Fibroblast of skin of scalp (primary cell): ENCODE results near the gene GALNT15.

ENCODE experiments used
- DNase-seq: peaks from one replicate; pipeline ENCODE4 v3.0.0-alpha.2; 2013

Gene GALNT15

DNA sequence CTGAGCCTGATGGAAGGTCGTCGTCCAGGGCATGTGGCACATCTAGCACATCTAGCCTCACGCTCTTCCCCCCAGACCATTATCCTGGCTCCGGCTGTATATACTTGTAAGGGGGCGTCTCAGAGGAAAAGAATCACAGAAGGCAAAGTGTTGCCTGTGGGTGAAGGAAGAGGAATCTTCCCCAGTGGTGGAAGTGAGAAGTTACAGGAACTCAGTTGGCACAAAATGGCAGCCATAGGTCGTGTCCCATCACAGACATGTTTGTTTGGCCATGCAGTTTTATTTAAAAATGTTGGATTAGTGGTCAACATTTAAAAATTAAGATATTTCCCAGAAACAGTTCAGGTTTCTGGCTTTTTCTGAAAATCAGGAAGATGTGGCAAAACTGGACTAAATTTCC, 13.6 kb downstream of the GALNT15 start:
- no peak for DNase-seq

DNA sequence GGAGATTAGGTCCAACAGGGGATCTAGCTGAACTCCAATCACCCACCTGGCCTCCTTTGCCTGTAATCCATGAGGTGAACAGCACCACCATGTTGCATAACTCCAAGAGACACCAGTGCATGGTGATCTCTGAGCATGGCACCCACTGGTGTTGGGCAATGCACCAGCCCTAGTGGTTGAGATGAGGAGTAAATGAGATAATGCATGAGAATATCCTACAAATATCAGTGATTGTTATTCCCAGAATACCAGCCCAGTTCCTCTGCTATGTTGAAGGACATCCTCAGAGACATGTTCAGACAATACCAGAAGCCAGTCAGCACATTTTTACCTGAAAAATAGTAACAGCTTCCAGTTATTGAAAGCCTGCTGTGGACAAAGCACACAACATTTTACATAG, 14.7 kb downstream of the GALNT15 start:
- no peak for DNase-seq

DNA sequence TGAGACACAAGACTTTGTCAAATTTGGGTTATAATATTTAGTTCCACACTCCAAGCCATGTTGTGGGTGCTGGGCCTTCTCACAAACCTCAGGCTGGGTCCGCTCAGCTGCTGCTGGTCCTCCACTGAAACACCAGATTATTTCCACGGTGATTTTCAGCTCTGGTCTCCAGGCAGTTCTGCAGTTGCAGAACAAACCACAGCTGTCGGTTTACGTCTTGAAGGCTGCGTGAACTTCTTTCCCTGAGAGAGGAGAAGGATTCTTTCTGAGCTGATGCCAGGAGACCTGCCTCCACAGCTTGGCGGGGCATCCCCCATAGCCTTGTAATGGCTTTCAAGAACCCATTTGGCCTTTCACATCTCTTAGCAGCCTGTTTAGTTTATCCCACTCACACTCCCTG, 16.2 kb downstream of the GALNT15 start:
- no peak for DNase-seq

DNA sequence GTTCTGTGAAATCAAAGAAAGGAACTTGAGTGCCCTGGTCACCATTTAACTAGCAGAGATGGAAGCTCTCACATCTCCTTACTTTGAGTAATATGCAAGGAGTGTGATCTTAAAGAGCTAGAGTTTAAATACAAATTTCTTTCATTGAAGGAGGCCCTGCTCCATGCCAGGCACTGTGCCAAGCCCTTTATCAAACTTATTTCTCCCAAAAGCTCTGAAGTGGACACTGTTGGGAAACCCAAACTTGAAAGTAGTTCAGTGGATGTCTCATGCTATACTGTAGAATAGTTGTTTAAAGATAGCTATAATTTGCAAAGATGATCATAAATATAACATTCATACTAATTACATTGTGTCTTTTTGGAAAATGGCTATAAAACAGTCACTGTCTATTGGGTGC, 17.1 kb downstream of the GALNT15 start:
- no peak for DNase-seq

DNA sequence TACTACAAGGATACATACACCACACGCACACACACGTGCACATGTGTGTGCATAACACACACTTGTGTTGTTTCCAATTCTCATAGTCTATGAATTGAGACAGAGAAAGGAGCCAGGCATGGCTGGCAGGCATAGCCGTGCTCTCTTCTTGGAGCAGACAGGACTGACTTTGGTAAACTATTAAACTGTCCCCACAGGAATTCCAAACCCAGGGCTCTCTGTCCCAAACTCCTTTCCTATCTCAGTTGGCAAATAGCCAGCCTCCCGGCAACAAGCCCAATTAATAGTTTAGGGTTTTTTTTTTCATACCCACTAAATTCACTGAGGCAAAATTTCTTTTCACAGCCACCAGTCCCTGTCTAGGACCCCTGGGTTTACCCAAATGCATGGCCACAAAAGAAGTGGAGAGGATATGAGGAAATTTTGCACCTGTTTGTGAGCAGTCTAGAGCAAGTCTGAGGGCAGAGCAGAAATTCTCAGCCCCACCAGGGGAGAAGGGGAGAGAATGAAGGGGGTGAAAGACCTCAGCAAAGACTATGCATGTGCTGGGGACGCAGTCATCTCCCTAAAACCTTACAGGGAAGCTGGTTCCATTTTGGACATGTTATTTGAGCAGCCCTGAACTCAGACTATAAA, 17.8 kb downstream of the GALNT15 start:
- DNase-seq = no peak

DNA sequence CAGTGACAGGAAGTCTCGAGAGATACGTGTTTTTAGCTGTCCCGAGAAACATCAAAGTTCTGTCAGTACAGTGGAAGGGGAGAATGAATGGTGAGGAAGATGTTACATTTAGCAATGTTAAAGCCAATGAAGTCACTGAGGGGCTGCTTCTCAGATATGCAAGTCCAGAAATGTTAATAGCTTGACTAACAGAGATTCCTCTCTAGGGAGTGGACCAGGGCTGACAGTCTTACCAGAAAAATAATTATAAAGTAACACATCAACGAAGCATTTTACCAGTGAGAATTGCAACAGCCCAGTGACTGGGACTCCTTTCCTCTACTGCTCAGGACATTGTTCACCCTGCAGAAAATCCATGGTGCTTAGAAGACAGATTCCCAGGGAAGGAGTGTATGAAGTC, 23.9 kb downstream of the GALNT15 start:
- DNase-seq = no peak

DNA sequence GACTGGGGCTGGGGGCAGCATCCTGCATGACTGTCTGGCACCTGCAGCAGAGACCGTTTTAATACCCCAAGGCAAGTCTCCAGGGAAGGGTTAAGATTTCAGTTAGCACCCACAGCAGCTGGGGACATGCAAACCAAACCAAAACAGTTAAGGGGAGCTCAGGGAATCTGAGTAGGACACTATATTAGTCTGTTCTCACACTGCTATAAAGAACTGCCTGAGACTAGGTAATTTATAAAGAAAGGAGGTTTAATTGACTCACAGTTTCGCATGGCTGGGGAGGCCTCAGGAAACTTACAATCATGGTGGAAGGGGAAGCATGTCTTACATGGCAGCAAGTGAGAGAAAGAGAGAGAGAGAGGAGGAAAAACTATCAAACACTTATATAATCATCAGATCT, 25.3 kb downstream of the GALNT15 start:
- DNase-seq = no peak

DNA sequence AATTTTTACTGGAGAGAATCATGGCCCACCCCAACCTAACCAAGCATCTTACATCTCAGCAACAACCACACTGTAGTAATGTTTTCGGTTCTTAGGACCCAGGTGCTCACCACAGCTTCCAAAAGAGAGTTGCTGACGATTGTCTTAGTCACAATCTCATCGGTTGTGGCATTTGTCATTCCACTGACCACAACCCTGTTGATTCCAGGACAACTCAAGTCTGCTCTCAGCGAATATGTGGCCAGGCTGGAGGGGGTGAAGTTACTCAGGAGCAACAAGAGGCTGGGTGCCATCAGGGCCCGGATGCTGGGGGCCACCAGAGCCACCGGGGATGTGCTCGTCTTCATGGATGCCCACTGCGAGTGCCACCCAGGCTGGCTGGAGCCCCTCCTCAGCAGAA, 25.9 kb downstream of the GALNT15 start:
- no peak for DNase-seq

DNA sequence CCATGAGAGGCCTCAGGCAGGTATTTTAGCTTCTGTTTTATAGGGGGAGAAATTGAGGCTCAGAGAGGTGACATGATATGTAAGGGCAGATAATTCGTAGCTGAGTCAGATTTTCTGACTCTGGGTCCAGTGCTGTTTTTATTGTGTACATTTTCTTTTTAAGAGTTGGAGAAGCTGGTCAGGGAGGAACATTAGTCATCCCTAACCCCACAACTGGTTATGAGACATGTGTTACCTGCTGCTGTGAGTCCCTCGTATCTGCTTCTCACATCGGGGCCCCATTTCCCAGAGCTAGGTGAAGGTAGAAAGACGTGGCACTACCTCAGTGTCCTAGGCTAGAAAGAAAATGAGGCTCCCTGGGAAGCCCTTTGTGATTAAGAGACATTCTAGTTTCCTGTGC, 28.6 kb downstream of the GALNT15 start:
- DNase-seq = no peak

DNA sequence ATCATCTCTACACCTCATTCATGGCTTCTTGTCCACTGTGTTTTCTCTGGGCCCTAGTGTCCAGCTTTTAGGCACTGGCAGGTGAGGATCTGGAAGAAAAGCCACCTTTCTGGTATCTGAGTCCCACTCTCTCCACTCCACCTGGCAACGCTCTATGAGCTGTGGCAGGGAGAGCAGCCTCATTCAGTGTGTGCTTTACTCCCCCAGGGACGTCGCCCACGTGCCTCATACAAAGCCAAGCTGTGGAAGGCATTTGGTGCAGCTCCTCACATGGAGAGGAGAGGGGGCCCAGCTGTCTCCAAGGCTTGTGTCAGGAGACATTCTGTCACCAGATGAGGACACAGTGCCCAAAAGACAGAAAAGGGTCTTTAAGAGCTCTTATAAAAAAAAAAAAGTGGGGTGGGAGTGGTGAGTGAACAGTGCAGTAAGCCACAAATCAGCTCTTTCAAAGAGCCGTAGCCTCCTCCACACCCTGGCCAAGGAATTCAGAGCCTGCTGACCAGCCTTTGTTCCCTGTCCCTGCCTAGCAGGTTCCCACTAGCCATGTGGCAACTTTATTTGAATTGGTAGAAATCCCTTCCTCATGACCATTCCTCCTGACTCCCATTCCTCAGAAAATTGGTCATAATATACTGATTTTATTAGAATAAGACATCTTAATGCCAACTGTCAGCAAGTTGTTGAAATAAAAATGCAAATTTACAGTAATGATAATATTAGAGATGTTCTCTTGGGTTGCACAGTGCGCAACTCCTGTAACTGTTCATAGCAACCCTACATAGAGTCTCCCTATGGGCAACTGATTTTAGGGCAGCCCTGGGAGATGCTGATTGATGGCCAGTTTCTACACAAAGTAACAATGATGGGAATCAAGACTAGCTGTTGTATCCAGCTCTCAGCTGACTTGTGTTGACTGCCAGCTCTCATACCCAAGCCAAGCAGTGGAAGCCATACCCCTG, 29.5 kb downstream of the GALNT15 start:
- no peak for DNase-seq

DNA sequence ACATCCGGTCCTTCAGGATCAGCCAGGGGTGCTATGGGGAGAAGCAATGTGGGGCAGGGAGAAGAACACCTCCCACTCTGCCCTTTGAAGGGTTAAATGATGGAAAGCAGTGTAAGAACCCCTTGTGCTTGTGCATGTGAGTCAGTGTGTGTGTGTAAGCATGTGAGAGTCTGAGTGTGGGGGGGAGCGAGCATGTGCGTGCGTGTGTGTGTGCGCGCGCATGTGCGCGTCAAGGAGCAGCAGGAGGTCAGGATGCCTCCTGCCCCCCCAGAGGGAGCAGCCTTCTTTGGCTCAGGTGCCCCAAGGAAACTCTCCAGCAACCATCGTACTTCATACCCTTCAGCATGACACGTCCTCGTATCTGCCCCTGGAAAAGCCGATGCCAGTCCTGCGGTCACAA, 30.3 kb downstream of the GALNT15 start:
- DNase-seq = no peak

DNA sequence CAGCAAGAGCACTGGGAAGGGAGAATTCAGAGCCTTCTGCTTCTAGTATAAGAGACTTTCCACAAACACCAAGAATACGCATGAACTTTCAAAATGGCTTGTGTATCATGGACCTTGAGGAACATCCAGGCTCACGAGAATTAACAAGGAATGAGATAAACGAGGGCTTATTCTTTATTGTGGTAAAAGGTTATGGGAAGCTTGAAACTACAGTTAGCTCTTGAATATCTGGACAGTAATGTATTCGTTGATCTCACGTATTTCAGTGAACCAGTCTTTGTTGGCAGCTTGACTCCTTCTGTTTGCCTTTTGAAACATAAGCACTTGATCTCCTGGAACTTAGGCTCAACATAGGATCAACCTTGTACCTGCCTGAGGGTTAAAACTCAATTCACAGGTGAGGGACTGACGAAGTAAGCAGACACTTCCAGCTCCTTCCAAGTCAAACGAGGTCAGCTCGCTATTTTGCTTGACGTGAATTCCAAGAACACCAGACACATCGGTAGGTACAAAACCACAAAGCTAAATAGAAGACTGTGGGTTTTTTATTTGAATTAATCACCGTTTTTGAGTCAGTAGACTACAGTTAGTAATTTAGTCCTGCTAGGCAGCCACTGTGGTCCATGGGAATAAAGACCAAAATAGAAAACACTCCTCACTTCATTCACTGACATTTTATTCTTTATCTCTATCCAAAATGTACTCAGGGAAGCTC, 30.8 kb downstream of the GALNT15 start:
- DNase-seq = peak; percentile 32

DNA sequence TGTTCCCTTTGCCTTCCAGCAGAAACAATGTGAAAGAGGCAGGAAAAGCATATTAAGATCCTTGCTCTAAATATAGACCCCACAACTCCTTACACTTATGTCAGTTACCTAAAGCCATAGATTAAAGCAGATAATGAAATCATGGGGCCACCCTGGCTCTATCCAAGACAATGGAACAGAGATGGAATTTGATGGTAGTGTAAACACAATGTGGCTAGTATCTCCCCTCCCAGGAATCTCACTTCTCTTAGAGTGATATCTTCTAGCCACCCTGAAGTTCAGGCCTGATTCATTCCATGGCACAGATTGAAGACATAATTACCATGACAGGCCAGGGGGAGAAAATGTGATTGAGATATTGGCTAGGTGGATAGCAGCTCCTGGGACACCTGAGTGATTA, 32.6 kb downstream of the GALNT15 start:
- no peak for DNase-seq

DNA sequence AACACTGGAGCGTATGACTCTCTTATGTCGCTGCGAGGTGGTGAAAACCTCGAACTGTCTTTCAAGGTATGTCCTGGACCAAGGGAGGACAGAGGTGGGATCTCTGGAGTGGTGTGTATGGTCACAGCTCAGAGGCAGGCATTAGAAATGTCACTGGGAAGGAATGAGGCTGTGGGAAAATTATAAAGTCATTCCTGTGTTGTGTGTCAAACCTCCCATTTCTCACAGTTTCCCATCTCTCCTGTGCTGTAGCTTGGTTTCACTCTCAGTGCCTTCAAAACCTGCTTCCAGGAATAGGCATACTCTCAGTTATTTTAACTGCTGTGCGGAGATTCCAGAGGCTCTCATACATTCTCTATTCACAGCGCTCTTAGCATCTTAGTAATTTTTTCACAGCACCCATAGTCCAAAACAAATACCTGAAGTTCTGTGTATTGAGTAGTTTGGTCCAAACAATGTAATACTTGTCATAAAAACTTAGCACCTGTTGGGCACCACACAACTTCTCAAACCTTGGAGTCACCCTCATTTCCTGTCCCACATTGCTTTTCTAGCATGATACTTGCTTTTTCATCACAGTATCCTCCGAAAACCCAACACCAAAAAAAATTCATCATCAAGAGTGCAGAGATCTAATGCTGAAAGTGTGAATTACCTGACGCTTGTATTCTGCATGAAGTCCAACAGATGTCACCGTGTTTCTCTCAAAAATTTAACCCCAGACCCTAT, 36.9 kb downstream of the GALNT15 start:
- DNase-seq = peak; percentile 19

DNA sequence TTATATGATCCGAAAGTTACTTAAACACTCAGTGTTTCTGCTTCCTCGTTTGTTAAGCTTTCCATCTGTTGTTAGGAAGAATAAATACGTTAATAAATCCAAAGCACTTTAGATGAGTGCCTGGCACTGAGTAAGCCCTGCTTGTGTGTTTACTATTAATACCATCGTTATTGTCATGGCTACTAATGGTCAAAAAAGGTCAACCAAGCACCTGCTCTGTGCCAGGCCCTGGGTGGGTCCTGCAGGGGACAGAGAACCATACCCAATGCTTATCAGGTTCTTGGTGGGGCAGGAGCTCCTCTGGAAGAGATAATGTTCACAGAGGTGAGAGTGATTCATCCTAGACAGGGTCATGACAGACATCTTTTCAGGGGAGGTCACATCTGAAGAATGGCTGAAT, 39.9 kb downstream of the GALNT15 start:
- DNase-seq = no peak

DNA sequence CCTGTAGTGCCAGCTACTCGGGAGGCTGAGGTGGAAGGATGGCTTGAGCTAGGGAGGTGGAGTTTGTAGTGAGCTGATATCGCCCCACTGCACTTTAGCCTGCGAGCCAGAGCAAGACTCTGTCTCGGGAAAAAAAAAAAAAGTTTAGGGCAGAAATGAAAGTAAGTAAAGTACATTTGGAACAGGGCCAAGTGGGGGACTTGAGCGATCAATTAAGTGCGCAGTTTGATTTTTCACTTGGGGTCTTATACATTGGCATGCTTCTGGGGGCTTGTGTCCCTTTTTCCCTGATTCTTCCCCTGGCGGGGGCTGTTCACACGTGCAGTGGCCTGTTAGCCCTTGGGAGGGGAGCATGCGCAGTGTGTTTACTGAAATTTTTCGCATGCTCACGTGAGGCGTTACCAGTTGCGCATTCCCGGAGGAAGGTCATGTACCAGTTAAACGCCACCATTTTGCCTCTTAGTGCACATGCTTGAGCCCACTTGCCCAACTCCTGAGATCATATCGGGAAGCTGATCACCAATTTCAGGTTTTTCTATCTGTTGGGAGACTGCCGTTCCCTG, 42.0 kb downstream of the GALNT15 start:
- no peak for DNase-seq

DNA sequence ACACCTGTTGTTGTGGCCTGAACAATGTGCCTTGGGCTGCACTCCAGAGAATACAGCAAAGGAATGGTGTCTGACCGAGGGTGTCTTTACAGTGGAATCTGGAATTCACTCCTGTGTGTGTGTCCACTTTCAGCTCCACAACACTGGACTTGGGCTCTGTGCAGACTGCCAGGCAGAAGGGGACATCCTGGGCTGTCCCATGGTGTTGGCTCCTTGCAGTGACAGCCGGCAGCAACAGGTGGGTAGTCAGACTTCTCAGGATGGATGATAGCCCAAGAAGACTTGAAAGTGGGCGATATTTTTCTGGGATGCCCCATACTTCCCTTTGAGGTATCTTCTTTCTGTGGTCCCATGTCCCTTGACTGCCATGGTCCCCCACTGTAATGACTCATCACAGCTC, 45.3 kb downstream of the GALNT15 start:
- DNase-seq = no peak

DNA sequence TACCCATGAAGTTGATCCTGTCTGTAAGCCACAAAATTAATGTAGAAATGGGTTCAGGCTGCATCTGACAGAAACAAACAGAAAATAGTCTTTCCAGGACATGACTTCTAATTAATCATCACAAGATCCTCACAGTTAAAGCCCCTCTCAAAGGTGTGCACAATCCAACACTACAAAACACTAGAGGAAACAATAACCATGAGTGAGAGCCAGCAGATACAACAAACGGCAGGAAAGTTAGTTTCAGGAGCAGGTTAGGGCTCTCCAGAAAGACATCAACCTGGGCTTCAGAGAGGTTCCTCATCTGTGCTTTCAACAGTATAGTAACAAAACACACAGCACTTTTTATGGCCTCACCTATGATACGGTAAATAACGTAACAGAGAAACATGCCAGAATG, 47.5 kb downstream of the GALNT15 start:
- no peak for DNase-seq

DNA sequence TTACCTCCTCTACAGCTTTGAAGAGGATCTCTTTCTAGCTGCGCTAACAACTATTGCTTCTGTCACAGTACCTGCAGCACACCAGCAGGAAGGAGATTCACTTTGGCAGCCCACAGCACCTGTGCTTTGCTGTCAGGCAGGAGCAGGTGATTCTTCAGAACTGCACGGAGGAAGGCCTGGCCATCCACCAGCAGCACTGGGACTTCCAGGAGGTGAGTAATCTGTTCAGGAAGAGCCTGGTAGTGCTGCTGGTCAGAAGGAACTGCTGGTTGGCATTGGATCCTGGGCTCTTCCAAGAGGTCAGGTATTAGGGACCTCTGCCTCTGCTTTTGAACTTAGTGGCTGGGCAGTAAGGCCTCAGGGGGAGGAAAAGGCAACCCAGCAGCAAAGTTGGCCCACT, 48.1 kb downstream of the GALNT15 start:
- no peak for DNase-seq

DNA sequence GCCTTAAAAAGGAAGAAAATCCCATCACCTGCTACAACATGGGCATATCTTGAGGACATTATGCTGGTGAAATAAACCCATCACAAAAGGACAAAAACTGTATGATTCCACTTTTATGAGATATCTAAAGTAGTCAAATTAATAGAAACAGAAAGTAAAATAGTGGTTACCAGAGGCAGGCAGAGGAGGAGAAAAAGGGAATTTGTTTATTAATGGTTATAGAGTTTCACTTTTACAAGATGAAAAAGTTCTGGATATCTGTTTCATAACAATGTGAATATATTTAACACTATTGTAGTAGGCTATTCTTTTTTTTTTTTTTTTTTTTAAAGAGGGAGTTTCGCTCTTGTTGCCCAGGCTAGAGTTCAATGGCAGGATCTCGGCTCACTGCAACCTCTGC, 49.8 kb downstream of the GALNT15 start:
- no peak for DNase-seq

DNA sequence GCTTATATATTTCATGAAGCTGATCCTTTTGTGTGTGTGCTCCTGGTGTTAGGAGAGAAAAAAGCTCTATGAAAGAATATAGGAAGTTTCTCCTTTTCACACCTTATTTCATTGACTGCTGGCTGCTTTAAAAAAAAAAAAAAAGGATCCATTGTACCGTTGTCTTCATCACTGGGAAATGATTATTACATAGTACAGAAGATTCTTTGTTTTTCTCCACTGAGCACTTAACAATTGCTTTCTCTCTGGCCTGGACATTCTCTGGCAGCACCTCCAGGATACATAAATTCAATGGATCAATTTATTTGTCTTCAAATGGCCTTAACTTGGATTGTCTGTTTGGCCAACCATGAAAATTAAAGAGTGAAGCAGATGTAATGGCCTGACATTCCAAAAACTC, 53.1 kb downstream of the GALNT15 start:
- DNase-seq = no peak

DNA sequence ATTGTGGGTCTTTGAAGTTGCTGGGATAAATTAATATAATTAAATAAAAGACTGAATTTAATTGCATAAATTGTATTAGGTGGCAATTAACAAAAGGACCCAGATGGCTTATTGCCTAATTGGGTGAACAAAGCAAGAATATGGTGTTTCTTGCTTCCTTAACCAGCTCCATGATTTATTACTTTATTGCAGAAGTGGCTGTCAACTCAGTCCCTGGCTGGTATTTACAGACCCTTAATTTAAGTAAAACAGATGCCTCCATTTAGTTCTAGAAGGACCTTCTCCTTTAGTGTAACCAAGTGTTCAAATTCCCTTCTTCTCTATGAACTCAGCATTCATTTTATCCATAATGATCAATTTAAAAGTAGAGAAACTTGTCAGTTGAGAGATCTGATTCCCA, 55.2 kb downstream of the GALNT15 start:
- no peak for DNase-seq

DNA sequence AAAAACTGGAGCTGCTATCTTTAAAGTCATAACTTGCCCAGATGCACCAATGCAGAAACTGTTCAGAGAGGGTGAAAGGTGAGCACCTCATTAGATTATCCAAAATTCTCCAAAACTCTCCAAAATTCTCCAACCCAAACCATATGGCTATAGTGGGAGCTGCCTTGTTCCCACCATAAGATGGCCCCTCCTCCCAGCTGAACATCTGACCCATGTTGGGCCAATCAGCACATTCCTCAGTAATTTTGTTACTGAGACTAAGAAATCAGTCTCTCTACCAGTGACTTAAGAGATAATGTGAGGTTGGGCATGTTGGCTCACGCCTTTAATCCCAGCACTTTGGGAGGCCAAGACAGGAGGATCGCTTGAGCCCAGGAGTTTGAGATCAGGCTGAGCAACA, 57.5 kb downstream of the GALNT15 start:
- no peak for DNase-seq
